ENCODE data around the gene SFT2D2.
"Not testable (repeated sequence)": the region's sequence is repeated elsewhere in the genome, so short reads cannot be mapped to it uniquely, and the experiment has no call there.

SFT2D2 gene

GRCh38 chr1:168225476-168226190 lies at the start of gene SFT2D2:
Gene SFT2D2 (plus strand): TSS chr1:168226004. CDS start chr1:168226080, 76 bp downstream.
- DNase-seq: peak; percentile 77

GRCh38 chr1:168178227-168178637 lies 47.6 kb upstream of the SFT2D2 start:
- no peak for DNase-seq

GRCh38 chr1:168178638-168179437 lies 47.0 kb upstream of the SFT2D2 start, which contains the start of gene TIPRL:
Gene TIPRL (plus strand): TSS chr1:168178962. CDS start chr1:168179078, 116 bp downstream.
- DNase-seq: peak; percentile 96

GRCh38 chr1:168179438-168180147 lies 46.2 kb upstream of the SFT2D2 start:
- no peak for DNase-seq

GRCh38 chr1:168180148-168180524 lies 45.7 kb upstream of the SFT2D2 start:
- no peak for DNase-seq

GRCh38 chr1:168181063-168181720 lies 44.6 kb upstream of the SFT2D2 start:
- DNase-seq: not testable (repeated sequence)

- no peak for DNase-seq
Observed at GRCh38 chr1:168187177-168187576, 38.6 kb upstream of the SFT2D2 start.

GRCh38 chr1:168190403-168190802 lies 35.4 kb upstream of the SFT2D2 start:
- DNase-seq: no peak

GRCh38 chr1:168195199-168196135 lies 30.3 kb upstream of the SFT2D2 start:
- no peak for DNase-seq

GRCh38 chr1:168199056-168199455 lies 26.7 kb upstream of the SFT2D2 start:
- no peak for DNase-seq

- DNase-seq: no peak
Observed at GRCh38 chr1:168202941-168203654, 22.7 kb upstream of the SFT2D2 start.

GRCh38 chr1:168206111-168206510 lies 19.7 kb upstream of the SFT2D2 start:
- no peak for DNase-seq

GRCh38 chr1:168207673-168208072 lies 18.1 kb upstream of the SFT2D2 start:
- DNase-seq: not testable (repeated sequence)

- no peak for DNase-seq
Observed at GRCh38 chr1:168210312-168210711, 15.5 kb upstream of the SFT2D2 start.

GRCh38 chr1:168213349-168213748 lies 12.5 kb upstream of the SFT2D2 start:
- no peak for DNase-seq

- no peak for DNase-seq
Observed at GRCh38 chr1:168216171-168216570, 9.6 kb upstream of the SFT2D2 start.

GRCh38 chr1:168217664-168218063 lies 8.1 kb upstream of the SFT2D2 start:
- DNase-seq: no peak

GRCh38 chr1:168218658-168219057 lies 7.1 kb upstream of the SFT2D2 start:
- no peak for DNase-seq

GRCh38 chr1:168220470-168220871 lies 5.3 kb upstream of the SFT2D2 start:
- DNase-seq: no peak

GRCh38 chr1:168221275-168221674 lies 4.5 kb upstream of the SFT2D2 start:
- DNase-seq: no peak

- DNase-seq: no peak
Observed at GRCh38 chr1:168223261-168223660, 2.5 kb upstream of the SFT2D2 start.

Data from stimulated activated CD4-positive, alpha-beta T cell treated with anti-CD3 and anti-CD28 coated beads, Interleukin-1b, Interleukin-23, amount 100 ng/mL, for 48 hours (primary cell).